GM23248 (cell line): ENCODE results near the gene OTOP3. TPM values are rescaled to one million over a fixed set of nuclear protein-coding genes. Genes with fewer than 3 reads are reported as not detected.
"Not testable (repeated sequence)": the region's sequence is repeated elsewhere in the genome, so short reads cannot be mapped to it uniquely, and the experiment has no call there.

Source experiments
- DNase-seq: peaks from one replicate; pipeline ENCODE4 v3.0.0-alpha.2; 2015
- H2AFZ ChIP-seq: fragments of 200-600 bp; sonication (generic); 2 replicates; pipeline ENCODE4 v1.6.1; 2016; ENCODE audit warnings: antibody characterized with exemption
- H3F3A ChIP-seq: fragments of 200-600 bp; sonication (generic); 2 replicates; pipeline ENCODE4 v1.6.1; 2016; ENCODE audit warnings: mild to moderate bottlenecking, antibody characterized with exemption, mixed run types; ENCODE audit not compliant: insufficient read depth
- H3K27ac ChIP-seq: fragments of 200-600 bp; sonication (generic); 2 replicates; pipeline ENCODE4 v1.5.1; 2016; ENCODE audit warnings: mild to moderate bottlenecking
- H3K27me3 ChIP-seq: fragments of 200-600 bp; sonication (generic); replicated peaks from 2 replicates; pipeline ENCODE4 v1.6.1; 2016; ENCODE audit warnings: mild to moderate bottlenecking; ENCODE audit not compliant: insufficient read depth
- H3K36me3 ChIP-seq: fragments of 200-600 bp; sonication (generic); 2 replicates; pipeline ENCODE4 v1.6.1; 2016; ENCODE audit warnings: low read depth, mild to moderate bottlenecking
- H3K4me1 ChIP-seq: fragments of 200-600 bp; sonication (generic); 2 replicates; pipeline ENCODE4 v1.6.1; 2016; ENCODE audit warnings: mild to moderate bottlenecking; ENCODE audit not compliant: insufficient read depth
- H3K4me2 ChIP-seq: fragments of 200-600 bp; sonication (generic); one replicate; pipeline ENCODE4 v1.6.1; 2016; ENCODE audit warnings: mild to moderate bottlenecking; ENCODE audit not compliant: unreplicated experiment
- H3K4me3 ChIP-seq: fragments of 200-600 bp; sonication (generic); 2 replicates; pipeline ENCODE4 v1.5.1; 2016; ENCODE audit warnings: mild to moderate bottlenecking
- H3K79me2 ChIP-seq: fragments of 200-600 bp; sonication (generic); 2 replicates; pipeline ENCODE4 v1.6.1; 2016; ENCODE audit warnings: mild to moderate bottlenecking; ENCODE audit not compliant: insufficient read depth
- H3K9ac ChIP-seq: fragments of 200-600 bp; sonication (generic); 2 replicates; pipeline ENCODE4 v1.6.1; 2016; ENCODE audit warnings: mild to moderate bottlenecking
- H3K9me2 ChIP-seq: fragments of 200-600 bp; sonication (generic); 2 replicates; pipeline ENCODE4 v1.6.1; 2016; ENCODE audit warnings: mixed run types, mild to moderate bottlenecking, moderate library complexity; ENCODE audit not compliant: insufficient read depth
- H3K9me3 ChIP-seq: fragments of 200-600 bp; sonication (generic); one replicate; pipeline ENCODE4 v1.6.1; 2017; ENCODE audit warnings: low read depth
- H4K20me1 ChIP-seq: fragments of 200-600 bp; sonication (generic); 2 replicates; pipeline ENCODE4 v1.6.0; 2016; ENCODE audit not compliant: insufficient read depth
- EZH2 ChIP-seq: fragments of 200-600 bp; sonication (generic); IDR thresholded peaks from 2 replicates; pipeline ENCODE4 v1.6.1; 2018; ENCODE audit warnings: antibody characterized with exemption, mild to moderate bottlenecking; ENCODE audit not compliant: insufficient read depth, poor library complexity, severe bottlenecking
- EZH2phosphoT487 ChIP-seq: fragments of 200-600 bp; sonication (generic); IDR thresholded peaks from 2 replicates; pipeline ENCODE4 v1.6.1; 2018; ENCODE audit warnings: antibody characterized with exemption, moderate library complexity, mild to moderate bottlenecking, low read depth; ENCODE audit not compliant: insufficient read depth
- WGBS, 2 experiments: methylation state at CpG; one replicate each; pipeline ENCODE4 v1.1.6; 2015 to 2017; ENCODE audit warnings: low lambda C conversion rate in 2 of 2, low coverage in 1 of 2; ENCODE audit errors: missing lambda C conversion rate in 2 of 2; 5-methylcytosine and 5-hydroxymethylcytosine counted together
- in situ Hi-C: fragments of 300-500 bp; cut with MboI; formaldehyde crosslinking; loops from 2 replicates; pipeline ENCODE4 v1.15.0; 2020
- polyA plus RNA-seq: library from polyadenylated mRNA; unstranded; fragments of >200 nt; fragmentation: Nextera tagmentation; extraction: Ambion mirVana; gene quantifications from 2 replicates; pipeline ENCODE4 v1.2.1, GENCODE V29; 2016
- total RNA-seq: library from RNA; depleted of rRNA; stranded (reverse); fragments of >200 nt; shearing (Covaris generic); gene quantifications from 2 replicates; pipeline ENCODE4 v1.2.3, GENCODE V29; 2014

Gene OTOP3
- total and polyA plus RNA-seq, 2 experiments from 2014 or later: not detected

DNA sequence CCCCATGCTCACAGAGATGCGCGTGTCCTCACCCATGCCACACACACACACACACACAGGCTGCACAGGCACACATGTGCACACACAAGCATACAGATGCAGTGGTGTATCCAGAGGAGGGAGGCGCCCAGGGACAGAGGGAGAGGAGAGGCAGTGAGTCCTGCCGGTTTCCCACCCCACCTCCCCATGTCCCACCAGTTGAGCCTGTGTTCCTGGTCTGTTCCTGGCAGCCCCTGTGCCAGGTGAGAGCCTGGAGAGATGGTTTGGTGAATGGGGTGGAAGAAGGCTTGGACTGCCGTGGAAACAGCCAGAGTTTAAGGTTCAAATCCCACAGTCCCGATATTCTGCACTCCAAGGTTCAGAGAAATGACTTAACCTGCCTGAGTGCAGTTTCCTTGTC lies 32.0 kb upstream of the OTOP3 start:
- TF ChIP-seq EZH2phosphoT487 (no peak), EZH2 (no peak)
- WGBS, 2 experiments: 47 to 58% methylated on average over 6 of the region's 6 CpGs
- Histone ChIP-seq H3K4me3 (no peak overlapping the region), H2AFZ (no peak overlapping the region), H3K9me3 (no peaks in the 10 kb centered on the region), H3K27ac (no peak overlapping the region), H3K36me3 (no peaks in the 10 kb centered on the region), H3K79me2 (no peaks in the 10 kb centered on the region), H3K4me2 (no peak overlapping the region), H3K9ac (no peak overlapping the region), H3K4me1 (no peaks in the 10 kb centered on the region), H3K27me3 (peaks cover 21% of the 10 kb centered on the region; the same call in 1 of the 2 replicates), H3F3A (no peaks in the 10 kb centered on the region), H3K9me2 (no peaks in the 10 kb centered on the region), H4K20me1 (no peaks in the 10 kb centered on the region)
- in situ Hi-C loops: no loop called here
- no peak for DNase-seq

GRCh38 chr17:74904687-74905409 lies 30.9 kb upstream of the OTOP3 start:
- in situ Hi-C loops: no loop called here
- no peaks in the 10 kb centered on the region for H3F3A ChIP-seq
- no peak for TF ChIP-seq EZH2phosphoT487
- no peak for TF ChIP-seq EZH2
- no peaks in the 10 kb centered on the region for H3K36me3 ChIP-seq
- no peak overlapping the region for H3K27ac ChIP-seq
- H3K9ac ChIP-seq: no peak overlapping the region
- no peaks in the 10 kb centered on the region for H3K4me1 ChIP-seq
- no peak for DNase-seq
- H4K20me1 ChIP-seq: no peaks in the 10 kb centered on the region
- WGBS, 2 experiments: 48 to 58% methylated on average over 7 of the region's 7 CpGs
- H3K9me3 ChIP-seq: no peaks in the 10 kb centered on the region
- no peak overlapping the region for H3K4me2 ChIP-seq
- no peak overlapping the region for H2AFZ ChIP-seq
- H3K4me3 ChIP-seq: no peak overlapping the region
- peaks cover 21% of the 10 kb centered on the region; the same call in 1 of the 2 replicates for H3K27me3 ChIP-seq
- H3K79me2 ChIP-seq: no peaks in the 10 kb centered on the region
- no peaks in the 10 kb centered on the region for H3K9me2 ChIP-seq

GRCh38 chr17:74906214-74906793 lies 29.4 kb upstream of the OTOP3 start:
- H4K20me1 ChIP-seq, H2AFZ ChIP-seq, H3K36me3 ChIP-seq, H3K9ac ChIP-seq, H3K4me2 ChIP-seq, H3F3A ChIP-seq, H3K4me1 ChIP-seq, H3K9me2 ChIP-seq, DNase-seq, H3K4me3 ChIP-seq, H3K27ac ChIP-seq, H3K9me3 ChIP-seq, in situ Hi-C loops, H3K79me2 ChIP-seq: not testable (repeated sequence)
- peaks cover 19% of the 10 kb centered on the region; the same call in 1 of the 2 replicates for H3K27me3 ChIP-seq
- 48 to 55% methylated on average over 6 of the region's 6 CpGs for WGBS, 2 experiments

- Histone ChIP-seq H3K27me3 (peaks cover 12% of the 10 kb centered on the region; the same call in 1 of the 2 replicates), H3K4me2 (no peak overlapping the region), H3K9ac (no peak overlapping the region), H3K36me3 (no peaks in the 10 kb centered on the region), H3K79me2 (no peaks in the 10 kb centered on the region), H3K27ac (no peak overlapping the region), H4K20me1 (no peaks in the 10 kb centered on the region), H3K4me1 (no peaks in the 10 kb centered on the region), H2AFZ (no peak overlapping the region), H3K9me2 (no peaks in the 10 kb centered on the region), H3F3A (no peaks in the 10 kb centered on the region), H3K9me3 (no peaks in the 10 kb centered on the region), H3K4me3 (no peak overlapping the region)
- no peak for DNase-seq
- WGBS, 2 experiments: 82 to 84% methylated on average over 23 to 34 of the region's 34 CpGs
- TF ChIP-seq EZH2phosphoT487 (no peak), EZH2 (no peak)
- in situ Hi-C loops: no loop called here
Observed at GRCh38 chr17:74907012-74907411, 28.7 kb upstream of the OTOP3 start.

GRCh38 chr17:74909097-74909496 lies 26.6 kb upstream of the OTOP3 start:
- H3K27ac ChIP-seq, H2AFZ ChIP-seq, H3K4me3 ChIP-seq, DNase-seq, in situ Hi-C loops, H3F3A ChIP-seq, H3K9me3 ChIP-seq, H3K27me3 ChIP-seq, H3K4me1 ChIP-seq, H4K20me1 ChIP-seq, H3K79me2 ChIP-seq, H3K4me2 ChIP-seq, H3K36me3 ChIP-seq, H3K9me2 ChIP-seq, H3K9ac ChIP-seq: not testable (repeated sequence)
- 58 to 63% methylated on average over 4 of the region's 4 CpGs for WGBS, 2 experiments

- in situ Hi-C loops: not testable (repeated sequence)
Observed at GRCh38 chr17:74911423-74911822, 24.3 kb upstream of the OTOP3 start.

More at GRCh38 chr17:74911423-74911822, 24.3 kb upstream of the OTOP3 start:
- H3K79me2 ChIP-seq, H3K9ac ChIP-seq, DNase-seq, H3K4me3 ChIP-seq, H3K9me2 ChIP-seq, H3K27ac ChIP-seq, H3K36me3 ChIP-seq, H2AFZ ChIP-seq, H3K4me1 ChIP-seq, H3K9me3 ChIP-seq, H3K4me2 ChIP-seq, H3F3A ChIP-seq, H3K27me3 ChIP-seq, H4K20me1 ChIP-seq: not testable (repeated sequence)
- WGBS, 2 experiments: 44 to 50% methylated on average over 8 of the region's 8 CpGs
